SK-N-MC (cell line): Measurements from ENCODE around the gene PSMB10.

Experiments
- EZH2 ChIP-seq: fragments of 200-600 bp; sonication (generic); IDR thresholded peaks from one replicate; pipeline ENCODE4 v1.6.1; 2017; ENCODE audit warnings: antibody characterized with exemption
- FOXP2 ChIP-seq: optimal IDR thresholded peaks from 2 replicates; pipeline ENCODE3; 2011; ENCODE audit warnings: mild to moderate bottlenecking, moderate library complexity; ENCODE audit not compliant: insufficient read depth; ENCODE audit errors: extremely low read length, control extremely low read depth
- POLR2AphosphoS5 ChIP-seq: IDR thresholded peaks from 2 replicates; pipeline ENCODE4 v1.6.1; 2012; ENCODE audit warnings: mild to moderate bottlenecking, low read depth, low read length, borderline replicate concordance

GRCh38 chr16:67965668-67966548 is 29.3 kb upstream of the PSMB10 start:
- no peak for TF ChIP-seq EZH2
- TF ChIP-seq POLR2AphosphoS5: no peak
- TF ChIP-seq FOXP2: no peak
